GM20431 (cell line): ENCODE measurements around the gene DBP.

Experiments
- in situ Hi-C: fragments of 300-500 bp; cut with MseI, MboI; formaldehyde crosslinking; loops from one replicate; pipeline ENCODE4 v1.15.0; 2020; ENCODE audit warnings: low sequenced_read_pairs; ENCODE audit not compliant: unreplicated experiment

The DBP gene

GRCh38 chr19:48615231-48616040, 21.7 kb downstream of the DBP start:
- in situ Hi-C loops, result no loop called here

GRCh38 chr19:48614436-48615230, 22.5 kb downstream of the DBP start, which contains the start of gene FAM83E:
Gene FAM83E, minus strand, starts transcription at chr19:48615076. Its CDS starts 1,704 bp downstream, at chr19:48613372.
- in situ Hi-C loops, result no loop called here

GRCh38 chr19:48613852-48614435, 23.2 kb downstream of the DBP start:
- in situ Hi-C loops, result no loop called here

GRCh38 chr19:48613024-48613851, 23.9 kb downstream of the DBP start:
- in situ Hi-C loops, result no loop called here

GRCh38 chr19:48611872-48612271, 25.3 kb downstream of the DBP start:
- in situ Hi-C loops, result no loop called here

GRCh38 chr19:48609571-48610108, 27.5 kb downstream of the DBP start:
- in situ Hi-C loops, result no loop called here

GRCh38 chr19:48608798-48609263, 28.3 kb downstream of the DBP start:
- in situ Hi-C loops, result no loop called here

- in situ Hi-C loops, result no loop called here
These were observed 29.8 kb downstream of the DBP start for GRCh38 chr19:48607359-48607755.

GRCh38 chr19:48606463-48607358, 30.5 kb downstream of the DBP start, which contains the start of gene SPACA4:
Gene SPACA4, plus strand, starts transcription at chr19:48606742. Its CDS starts 237 bp downstream, at chr19:48606979.
- in situ Hi-C loops, result no loop called here

GRCh38 chr19:48603850-48604249, 33.3 kb downstream of the DBP start:
- in situ Hi-C loops, result no loop called here

GRCh38 chr19:48603449-48603848, 33.7 kb downstream of the DBP start:
- in situ Hi-C loops, result no loop called here

GRCh38 chr19:48603001-48603400, 34.2 kb downstream of the DBP start:
- in situ Hi-C loops, result no loop called here

GRCh38 chr19:48600679-48601417, 36.3 kb downstream of the DBP start:
- in situ Hi-C loops, result no loop called here

GRCh38 chr19:48598996-48599700, 38.0 kb downstream of the DBP start:
- in situ Hi-C loops, result no loop called here

- in situ Hi-C loops, result no loop called here
These were observed 40.3 kb downstream of the DBP start for GRCh38 chr19:48596679-48597465.

GRCh38 chr19:48596237-48596636, 40.9 kb downstream of the DBP start:
- in situ Hi-C loops, result no loop called here
